ENCODE data around the gene GBA3. TPM values are rescaled to one million over a fixed set of nuclear protein-coding genes. Genes with fewer than 3 reads are reported as not detected.

The GBA3 gene
- polyA plus RNA-seq, 1 experiment = not detected

GRCh38 chr4:22677780-22678179 is 15.0 kb upstream of the GBA3 start:
- Histone ChIP-seq H3K4me3 (ENCODE audit: low read depth, low read length) (no peak overlapping the region), H3K27me3 (ENCODE audit: control insufficient read depth, insufficient read depth, low read length) (no peaks in the 10 kb centered on the region), H3K36me3 (ENCODE audit: control insufficient read depth, insufficient read depth, low read length) (no peaks in the 10 kb centered on the region)
- no peak for TF ChIP-seq CTCF (IDR thresholded peaks at IDR 0.05; ENCODE audit: insufficient read depth, low read depth, low read length)
- DNase-seq (ENCODE audit: low read depth) = no peak
- ChIA-PET CTCF (no interaction called here), POLR2A (no interaction called here)

- POLR2A ChIA-PET = no interaction called here
These were observed 13.5 kb upstream of the GBA3 start for GRCh38 chr4:22678940-22679854.

GRCh38 chr4:22680065-22680642 is 12.6 kb upstream of the GBA3 start:
- Histone ChIP-seq H3K27me3 (ENCODE audit: control insufficient read depth, insufficient read depth, low read length) (0 out of 2 replicates have a peak, but pooled peaks cover 2% of the 10 kb centered on the region), H3K4me3 (ENCODE audit: low read depth, low read length) (no peak overlapping the region), H3K36me3 (ENCODE audit: control insufficient read depth, insufficient read depth, low read length) (no peaks in the 10 kb centered on the region)
- no peak for TF ChIP-seq CTCF (IDR thresholded peaks at IDR 0.05; ENCODE audit: insufficient read depth, low read depth, low read length)
- ChIA-PET POLR2A (no interaction called here), CTCF (no interaction called here)
- DNase-seq (ENCODE audit: low read depth) = no peak

More at GRCh38 chr4:22678940-22679854, 13.5 kb upstream of the GBA3 start:
- Histone ChIP-seq H3K4me3 (ENCODE audit: low read depth, low read length) (no peak overlapping the region), H3K36me3 (ENCODE audit: control insufficient read depth, insufficient read depth, low read length) (no peaks in the 10 kb centered on the region), H3K27me3 (ENCODE audit: control insufficient read depth, insufficient read depth, low read length) (0 out of 2 replicates have a peak, but pooled peaks cover 1% of the 10 kb centered on the region)
- DNase-seq (ENCODE audit: low read depth) = no peak
- CTCF ChIA-PET = no interaction called here
- no peak for TF ChIP-seq CTCF (IDR thresholded peaks at IDR 0.05; ENCODE audit: insufficient read depth, low read depth, low read length)

- POLR2A ChIA-PET = no interaction called here
- CTCF ChIA-PET = no interaction called here
These were observed 9.0 kb upstream of the GBA3 start for GRCh38 chr4:22683726-22684125.

More at GRCh38 chr4:22683726-22684125, 9.0 kb upstream of the GBA3 start:
- Histone ChIP-seq H3K27me3 (ENCODE audit: control insufficient read depth, insufficient read depth, low read length) (0 out of 2 replicates have a peak, but pooled peaks cover 2% of the 10 kb centered on the region), H3K36me3 (ENCODE audit: control insufficient read depth, insufficient read depth, low read length) (no peaks in the 10 kb centered on the region), H3K4me3 (ENCODE audit: low read depth, low read length) (no peak overlapping the region)
- no peak for TF ChIP-seq CTCF (IDR thresholded peaks at IDR 0.05; ENCODE audit: insufficient read depth, low read depth, low read length)
- no peak for DNase-seq (ENCODE audit: low read depth)

Data from BJ (cell line).